Transverse colon (tissue), 4 donors: Measurements from ENCODE around the gene HVCN1. TPM values are rescaled to one million over a fixed set of nuclear protein-coding genes. Genes with fewer than 3 reads are reported as not detected.
"Not testable (repeated sequence)": the region's sequence is repeated elsewhere in the genome, so short reads cannot be mapped to it uniquely, and the experiment has no call there.

ENCODE experiments used
- DNase-seq: peaks from one replicate; pipeline ENCODE4 v3.0.0-alpha.2; 2019
- H3K27ac ChIP-seq, 4 donors: fragments of 200-600 bp; sonication (generic); 2 replicates each; pipeline ENCODE4 v1.5.1; 2016 to 2018; ENCODE audit warnings: inconsistent platforms in 4 of 4
- H3K27me3 ChIP-seq: fragments of 200-600 bp; sonication (generic); 2 replicates; pipeline ENCODE4 v1.5.1; 2017; ENCODE audit warnings: inconsistent platforms
- H3K36me3 ChIP-seq, 4 donors: fragments of 200-600 bp; sonication (generic); 2 replicates each; pipeline ENCODE4 v1.5.1; 2017 to 2019; ENCODE audit warnings: inconsistent platforms in 4 of 4
- H3K4me1 ChIP-seq, 4 donors: fragments of 200-600 bp; sonication (generic); 2 replicates each; pipeline ENCODE4 v1.5.1; 2017 to 2020; ENCODE audit warnings: inconsistent platforms in 4 of 4
- H3K4me3 ChIP-seq, 4 donors: fragments of 200-600 bp; sonication (generic); 1 replicate in 1 of 4; 2 replicates in 3 of 4; pipeline versions ENCODE4 v1.5.1 to v1.6.1; 2017 to 2019; ENCODE audit warnings: inconsistent platforms in 4 of 4
- H3K9me3 ChIP-seq, 2 donors: fragments of 200-600 bp; sonication (generic); 2 replicates each; pipeline ENCODE4 v1.5.1; 2017 to 2019; ENCODE audit warnings: inconsistent platforms in 2 of 2
- CTCF ChIP-seq, 5 experiments: fragments of 200-600 bp in 3 of 5; fragments of 450-650 bp in 2 of 5; sonication (generic) in 3 of 5; IDR thresholded peaks; 1 replicate in 2 of 5; 2 replicates in 3 of 5; pipeline ENCODE4 v1.5.1; 2016 to 2017; ENCODE audit warnings: antibody characterized with exemption in 5 of 5, inconsistent platforms in 3 of 5, mild to moderate bottlenecking in 2 of 5, moderate library complexity in 1 of 5
- EP300 ChIP-seq: sonication (generic); formaldehyde crosslinking; IDR thresholded peaks from one replicate; pipeline ENCODE4 v1.6.1; 2017; ENCODE audit warnings: antibody characterized with exemption, low read depth
- POLR2A ChIP-seq: fragments of 450-650 bp; IDR thresholded peaks from one replicate; pipeline ENCODE4 v1.6.1; 2016; ENCODE audit warnings: antibody characterized with exemption, mild to moderate bottlenecking, moderate library complexity
- POLR2AphosphoS5 ChIP-seq, 3 donors: sonication (generic); formaldehyde crosslinking; IDR thresholded peaks; one replicate each; pipeline ENCODE4 v1.6.1; 2016; ENCODE audit warnings: antibody characterized with exemption in 3 of 3
- WGBS, 2 donors: methylation state at CpG; one replicate each; pipeline ENCODE4 v1.1.5; 2018; ENCODE audit warnings: low coverage in 1 of 2; 5-methylcytosine and 5-hydroxymethylcytosine counted together
- in situ Hi-C, 4 donors: fragments of 200-750 bp; cut with MboI; loops; one replicate each; pipeline versions ENCODE4 v1.15.0 to v1.15.1; 2017; ENCODE audit warnings: low sequenced_read_pairs in 3 of 4, low pct_ligation_motif_present in 1 of 4, low pct_unique_long_range_greater_than_20kb in 1 of 4
- intact Hi-C: fragments of 100-400 bp; cut with DNase I; formaldehyde crosslinking; loops from one replicate; pipeline ENCODE4 v1.15.1; 2023; ENCODE audit warnings: low total_unique reads
- total RNA-seq, 4 donors: library from RNA; depleted of rRNA; stranded (reverse); fragments of >200 nt; gene quantifications; one replicate each; pipeline ENCODE4 v1.1.0, GENCODE V29; 2016

Gene HVCN1
- total RNA-seq, 4 donors from 2014 or later = 3.4 to 7.9 (median 7.3) TPM; not detected in 1

GRCh38 chr12:110726708-110727369 is 37.9 kb upstream of the HVCN1 start:
- intact Hi-C loops = no loop called here
- no peak for DNase-seq
- peaks cover 0 to 17% (median 7%) of the 10 kb centered on the region in 4 donors for H3K4me1 ChIP-seq
- no peak overlapping the region for H3K4me3 ChIP-seq
- H3K9me3 ChIP-seq = no peaks in the 10 kb centered on the region
- peaks cover 0 to 65% (median 35%) of the 10 kb centered on the region in 4 donors for H3K36me3 ChIP-seq
- 71 to 72% methylated on average over 4 to 9 of the region's 9 CpGs for WGBS, 2 donors
- in situ Hi-C loops = loop anchor here in 1 of 4 donors (25.0 kb wide), 1 partner anchor 265 kb away; the partner anchor contains the start of genes ARPC3, FAM216A and GPN3
- peak overlapping the region; percentile 4 to 31 (median 14) for H3K27ac ChIP-seq
- TF ChIP-seq POLR2A (no peak), EP300 (no peak), CTCF (IDR thresholded peaks at IDR 0.05) (no peak), POLR2AphosphoS5 (IDR thresholded peaks at IDR 0.05) (no peak)
- H3K27me3 ChIP-seq = no peaks in the 10 kb centered on the region

GRCh38 chr12:110726028-110726427 is 37.1 kb upstream of the HVCN1 start:
- intact Hi-C loops = no loop called here

GRCh38 chr12:110725267-110725666 is 36.4 kb upstream of the HVCN1 start:
- intact Hi-C loops = no loop called here
- Histone ChIP-seq H3K27me3 (no peaks in the 10 kb centered on the region), H3K4me3 (no peak overlapping the region), H3K9me3 (no peaks in the 10 kb centered on the region), H3K4me1 (peaks cover 0 to 11% (median 6%) of the 10 kb centered on the region in 4 donors), H3K36me3 (peaks cover 0 to 78% (median 39%) of the 10 kb centered on the region in 4 donors), H3K27ac (no peak overlapping the region)
- in situ Hi-C loops = loop anchor here in 1 of 4 donors (25.0 kb wide), 1 partner anchor 263 kb away; the partner anchor contains the start of genes ARPC3, FAM216A and GPN3
- no peak for DNase-seq
- TF ChIP-seq POLR2A = no peak
- no peak for TF ChIP-seq POLR2AphosphoS5 (IDR thresholded peaks at IDR 0.05)
- no peak for TF ChIP-seq CTCF (IDR thresholded peaks at IDR 0.05)
- TF ChIP-seq EP300 = no peak
- WGBS, 2 donors = 80 to 92% methylated on average over 1 to 4 of the region's 4 CpGs

More at GRCh38 chr12:110726028-110726427, 37.1 kb upstream of the HVCN1 start:
- WGBS, 2 donors = 91 to 96% methylated on average over 4 of the region's 4 CpGs
- no peak for TF ChIP-seq CTCF (IDR thresholded peaks at IDR 0.05)
- no peak for TF ChIP-seq POLR2A
- no peak for TF ChIP-seq POLR2AphosphoS5 (IDR thresholded peaks at IDR 0.05)
- TF ChIP-seq EP300 = no peak
- no peak overlapping the region for H3K27ac ChIP-seq
- no peak overlapping the region for H3K4me3 ChIP-seq
- H3K9me3 ChIP-seq = no peaks in the 10 kb centered on the region
- H3K27me3 ChIP-seq = no peaks in the 10 kb centered on the region
- in situ Hi-C loops = loop anchor here in 1 of 4 donors (25.0 kb wide), 1 partner anchor 264 kb away; the partner anchor contains the start of genes ARPC3, FAM216A and GPN3
- H3K4me1 ChIP-seq = peaks cover 0 to 11% (median 6%) of the 10 kb centered on the region in 4 donors
- H3K36me3 ChIP-seq = peaks cover 0 to 73% (median 36%) of the 10 kb centered on the region in 4 donors
- DNase-seq = no peak

GRCh38 chr12:110722892-110723291 is 34.0 kb upstream of the HVCN1 start:
- DNase-seq, H3K27ac ChIP-seq, H3K4me3 ChIP-seq, H3K27me3 ChIP-seq, H3K9me3 ChIP-seq, intact Hi-C loops: not testable (repeated sequence)
- peaks cover 0 to 11% (median 4%) of the 10 kb centered on the region in 4 donors for H3K4me1 ChIP-seq
- H3K36me3 ChIP-seq = peaks cover 0 to 81% (median 32%) of the 10 kb centered on the region in 4 donors
- 82 to 83% methylated on average over 2 to 3 of the region's 3 CpGs for WGBS, 2 donors
- in situ Hi-C loops = loop anchor here in 2 of 4 donors (25.0 kb wide), 2 partner anchors 114 to 211 kb away; partner anchors contain the start of genes CCDC63 (in 1 of the 2), RAD9B (in 1 of the 2) and VPS29 (in 1 of the 2)
